ENCODE data around the gene SP5.

The SP5 gene

GRCh38 chr2:170716851-170717598 lies 1.9 kb downstream of the SP5 start:
- no peak for TF ChIP-seq CTCF (IDR thresholded peaks at IDR 0.05; ENCODE audit: low read depth, low read length)
- Histone ChIP-seq H3K27me3 (ENCODE audit: insufficient read depth, low read depth, severe bottlenecking) (no peaks in the 10 kb centered on the region), H3K36me3 (no peaks in the 10 kb centered on the region), H3K4me3 (ENCODE audit: low read depth, low read length) (no peak overlapping the region), H3K9me3 (ENCODE audit: severe bottlenecking) (no peaks in the 10 kb centered on the region), H3K27ac (no peak overlapping the region)
- DNase-seq, result no peak

- H3K9me3 ChIP-seq (ENCODE audit: severe bottlenecking), result no peaks in the 10 kb centered on the region
- no peak overlapping the region for H3K27ac ChIP-seq
- no peak for TF ChIP-seq CTCF (IDR thresholded peaks at IDR 0.05; ENCODE audit: low read depth, low read length)
- no peaks in the 10 kb centered on the region for H3K27me3 ChIP-seq (ENCODE audit: insufficient read depth, low read depth, severe bottlenecking)
- no peak for DNase-seq
- no peaks in the 10 kb centered on the region for H3K36me3 ChIP-seq
- no peak overlapping the region for H3K4me3 ChIP-seq (ENCODE audit: low read depth, low read length)
These were observed 2.4 kb downstream of the SP5 start for GRCh38 chr2:170717599-170717963.

GRCh38 chr2:170717991-170718589 lies 3.0 kb downstream of the SP5 start:
- no peaks in the 10 kb centered on the region for H3K27me3 ChIP-seq (ENCODE audit: insufficient read depth, low read depth, severe bottlenecking)

GRCh38 chr2:170719810-170720209 lies 4.7 kb downstream of the SP5 start:
- Histone ChIP-seq H3K27ac (no peak overlapping the region), H3K36me3 (no peaks in the 10 kb centered on the region), H3K9me3 (ENCODE audit: severe bottlenecking) (no peaks in the 10 kb centered on the region), H3K27me3 (ENCODE audit: insufficient read depth, low read depth, severe bottlenecking) (no peaks in the 10 kb centered on the region), H3K4me3 (ENCODE audit: low read depth, low read length) (no peak overlapping the region)
- TF ChIP-seq CTCF (IDR thresholded peaks at IDR 0.05; ENCODE audit: low read depth, low read length), result no peak
- DNase-seq, result no peak

More at GRCh38 chr2:170717991-170718589, 3.0 kb downstream of the SP5 start:
- Histone ChIP-seq H3K9me3 (ENCODE audit: severe bottlenecking) (no peaks in the 10 kb centered on the region), H3K27ac (no peak overlapping the region), H3K4me3 (ENCODE audit: low read depth, low read length) (no peak overlapping the region), H3K36me3 (no peaks in the 10 kb centered on the region)
- no peak for TF ChIP-seq CTCF (IDR thresholded peaks at IDR 0.05; ENCODE audit: low read depth, low read length)
- DNase-seq, result no peak

- no peaks in the 10 kb centered on the region for H3K9me3 ChIP-seq (ENCODE audit: severe bottlenecking)
- no peak for TF ChIP-seq CTCF (IDR thresholded peaks at IDR 0.05; ENCODE audit: low read depth, low read length)
- H3K36me3 ChIP-seq, result no peaks in the 10 kb centered on the region
- no peaks in the 10 kb centered on the region for H3K27me3 ChIP-seq (ENCODE audit: insufficient read depth, low read depth, severe bottlenecking)
- H3K27ac ChIP-seq, result no peak overlapping the region
- DNase-seq, result no peak
- H3K4me3 ChIP-seq (ENCODE audit: low read depth, low read length), result no peak overlapping the region
These were observed 6.5 kb downstream of the SP5 start for GRCh38 chr2:170721678-170722077.
